A673 (cell line): ENCODE data around the gene JMJD7.

Source experiments
- EZH2 ChIP-seq: fragments of 200-600 bp; sonication (generic); IDR thresholded peaks from 2 replicates; pipeline ENCODE4 v1.6.1; 2017; ENCODE audit warnings: borderline replicate concordance, low read depth, mild to moderate bottlenecking, mixed read lengths, antibody characterized with exemption, low read length; ENCODE audit not compliant: poor library complexity, severe bottlenecking
- TF ChIP-seq, protein P1 (sequence below): fragments of 300-800, 200-600 bp; sonication (generic); conservative IDR thresholded peaks from 2 replicates; pipeline ENCODE4 v1.5.1; 2017; ENCODE audit warnings: low read depth, mild to moderate bottlenecking, antibody characterized with exemption, low read length, moderate library complexity, mixed read lengths

DNA sequence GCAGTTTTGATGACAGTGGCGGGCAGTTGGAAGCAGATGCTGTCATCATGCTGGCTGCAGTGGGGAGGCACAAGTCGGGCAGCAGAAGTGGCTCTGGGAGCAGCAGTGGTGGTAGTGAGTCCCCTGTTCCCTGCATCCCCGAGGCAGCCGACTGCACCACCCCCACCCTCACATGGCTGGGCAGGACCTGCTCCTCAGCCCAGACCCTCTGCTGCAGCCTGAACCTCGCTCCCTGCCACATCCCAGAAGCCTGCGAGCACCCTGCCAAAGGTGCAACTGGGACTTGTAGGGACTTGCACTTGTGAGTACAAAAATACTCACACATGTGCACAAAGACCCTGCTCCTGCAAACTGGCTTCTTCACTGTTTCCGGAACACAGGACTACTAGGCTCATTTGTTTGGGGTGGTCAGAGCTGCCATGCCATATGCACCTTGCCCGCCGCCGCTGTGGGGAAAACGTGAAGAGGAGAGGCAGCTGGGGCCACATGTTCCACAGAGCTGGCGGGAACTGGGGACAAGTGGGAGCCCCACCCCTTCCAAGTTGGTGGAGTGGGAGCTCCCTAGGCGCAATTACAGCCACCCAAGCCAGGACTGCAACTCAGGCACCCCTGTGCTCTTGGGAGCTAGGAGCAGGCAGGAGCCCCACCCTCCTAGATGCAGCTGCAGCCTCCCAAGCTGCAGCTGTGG is 2.2 kb downstream of the JMJD7 start:
- TF ChIP-seq, protein P1, sequence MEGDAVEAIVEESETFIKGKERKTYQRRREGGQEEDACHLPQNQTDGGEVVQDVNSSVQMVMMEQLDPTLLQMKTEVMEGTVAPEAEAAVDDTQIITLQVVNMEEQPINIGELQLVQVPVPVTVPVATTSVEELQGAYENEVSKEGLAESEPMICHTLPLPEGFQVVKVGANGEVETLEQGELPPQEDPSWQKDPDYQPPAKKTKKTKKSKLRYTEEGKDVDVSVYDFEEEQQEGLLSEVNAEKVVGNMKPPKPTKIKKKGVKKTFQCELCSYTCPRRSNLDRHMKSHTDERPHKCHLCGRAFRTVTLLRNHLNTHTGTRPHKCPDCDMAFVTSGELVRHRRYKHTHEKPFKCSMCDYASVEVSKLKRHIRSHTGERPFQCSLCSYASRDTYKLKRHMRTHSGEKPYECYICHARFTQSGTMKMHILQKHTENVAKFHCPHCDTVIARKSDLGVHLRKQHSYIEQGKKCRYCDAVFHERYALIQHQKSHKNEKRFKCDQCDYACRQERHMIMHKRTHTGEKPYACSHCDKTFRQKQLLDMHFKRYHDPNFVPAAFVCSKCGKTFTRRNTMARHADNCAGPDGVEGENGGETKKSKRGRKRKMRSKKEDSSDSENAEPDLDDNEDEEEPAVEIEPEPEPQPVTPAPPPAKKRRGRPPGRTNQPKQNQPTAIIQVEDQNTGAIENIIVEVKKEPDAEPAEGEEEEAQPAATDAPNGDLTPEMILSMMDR: no peak
- no peak for TF ChIP-seq EZH2
